HCT116 (cell line): ENCODE data around the gene DUS3L. TPM values are rescaled to one million over a fixed set of nuclear protein-coding genes. Genes with fewer than 3 reads are reported as not detected.

Experiments
- ATAC-seq: fragments of 200-7000 bp; cut with Tn5 transposase; 2 replicates; pipeline ENCODE4 v1.9.1; 2020; ENCODE audit warnings: mild to moderate bottlenecking, moderate library complexity
- BruUV-seq: library from RNA; stranded (reverse); fragments of 400-500 nt; replicated peaks from 2 replicates; lab custom pipeline; 2021; lab: Mats Ljungman, UMichigan
- CTCF ChIA-PET: fragments of 300-600 bp; sonication (Branson Sonifier 250); formaldehyde crosslinking; loops from one replicate; lab custom pipeline; 2021; ENCODE audit warnings: antibody characterized with exemption; lab: Charles Lee
- POLR2A ChIA-PET: fragments of 300-600, 350-600 bp; sonication (Branson Sonifier 250); formaldehyde crosslinking; loops from one replicate; lab custom pipeline; 2021; ENCODE audit warnings: antibody characterized with exemption; lab: Charles Lee
- RAD21 ChIA-PET, 2 experiments: fragments of 300-600 bp; sonication (Branson Sonifier 250); formaldehyde crosslinking; loops; one replicate each; lab custom pipeline; 2023; ENCODE audit warnings: low total read pairs in 2 of 2; ENCODE audit not compliant: uncharacterized antibody in 2 of 2, unreplicated experiment in 2 of 2, low non-redundant PET in 1 of 2; lab: Charles Lee
- DNase-seq: peaks from one replicate; pipeline ENCODE4 v3.0.0-alpha.2; 2010; ENCODE audit warnings: low read depth, low spot score
- H2AFZ ChIP-seq: fragments of 200-600 bp; shearing (Covaris generic), sonication (generic); 2 replicates; pipeline ENCODE4 v1.6.1; 2017; ENCODE audit warnings: low read depth, mixed run types, mixed read lengths, antibody characterized with exemption, low read length; ENCODE audit not compliant: poor library complexity, severe bottlenecking
- H3K27ac ChIP-seq: 2 replicates; pipeline ENCODE4 v1.5.1; 2012; ENCODE audit warnings: low read depth, low read length
- H3K27me3 ChIP-seq: fragments of 200-600 bp; sonication (generic); 2 replicates; pipeline ENCODE4 v1.6.1; 2016; ENCODE audit warnings: mixed run types, low read length, mixed read lengths; ENCODE audit not compliant: insufficient read depth
- H3K36me3 ChIP-seq, 2 experiments: fragments of 200-500 bp in 1 of 2; fragments of 200-600 bp in 1 of 2; sonication (Bioruptor generic) in 1 of 2; sonication (generic) in 1 of 2; 2 replicates each; pipeline versions ENCODE4 v1.5.1 to v1.6.1; 2014 to 2016; ENCODE audit warnings: low read length in 2 of 2, inconsistent platforms in 1 of 2, mixed read lengths in 1 of 2, mixed run types in 1 of 2; ENCODE audit not compliant: insufficient read depth in 2 of 2, control insufficient read depth in 1 of 2
- H3K4me1 ChIP-seq, 2 experiments: fragments of 200-600 bp in 1 of 2; sonication (generic) in 1 of 2; 2 replicates each; pipeline versions ENCODE4 v1.5.1 to v1.6.1; 2012 to 2017; ENCODE audit warnings: low read length in 2 of 2, inconsistent platforms in 1 of 2, mild to moderate bottlenecking in 1 of 2, mixed read lengths in 1 of 2, mixed run types in 1 of 2, moderate library complexity in 1 of 2; ENCODE audit not compliant: insufficient read depth in 2 of 2, control insufficient read depth in 1 of 2
- H3K4me2 ChIP-seq: fragments of 200-600 bp; sonication (generic); 2 replicates; pipeline ENCODE4 v1.6.1; 2017; ENCODE audit warnings: mixed run types, low read length, mixed read lengths
- H3K4me3 ChIP-seq, 2 experiments: fragments of 200-600 bp in 1 of 2; sonication (generic) in 1 of 2; replicated peaks in 1 of 2; 2 replicates each; pipeline ENCODE4 v1.5.1; 2011 to 2016; ENCODE audit warnings: low read length in 2 of 2, control low read depth in 1 of 2, low read depth in 1 of 2, mild to moderate bottlenecking in 1 of 2, mixed read lengths in 1 of 2, mixed run types in 1 of 2
- H3K79me2 ChIP-seq: fragments of 200-600 bp; sonication (generic); 2 replicates; pipeline ENCODE4 v1.6.1; 2017; ENCODE audit warnings: mild to moderate bottlenecking, mixed run types, low read length, moderate library complexity, mixed read lengths; ENCODE audit not compliant: insufficient read depth
- H3K9ac ChIP-seq: fragments of 200-600 bp; sonication (generic); 2 replicates; pipeline ENCODE4 v1.6.1; 2016; ENCODE audit warnings: low read length, mixed read lengths
- H3K9me2 ChIP-seq: fragments of 200-600 bp; sonication (generic), shearing (Covaris generic); 2 replicates; pipeline ENCODE4 v1.6.1; 2017; ENCODE audit warnings: mixed run types, mild to moderate bottlenecking, moderate library complexity; ENCODE audit not compliant: insufficient read depth
- H3K9me3 ChIP-seq, 2 experiments: fragments of 200-500 bp in 1 of 2; fragments of 200-600 bp in 1 of 2; sonication (Bioruptor generic) in 1 of 2; sonication (generic) in 1 of 2; 2 replicates each; pipeline ENCODE4 v1.6.1; 2014 to 2017; ENCODE audit warnings: low read length in 2 of 2, mixed read lengths in 2 of 2, inconsistent platforms in 1 of 2, low read depth in 1 of 2, mild to moderate bottlenecking in 1 of 2, mixed run types in 1 of 2, moderate library complexity in 1 of 2; ENCODE audit not compliant: control insufficient read depth in 1 of 2, insufficient read depth in 1 of 2
- H4K20me1 ChIP-seq: fragments of 200-600 bp; sonication (generic), shearing (Covaris generic); 2 replicates; pipeline ENCODE4 v1.6.1; 2017; ENCODE audit warnings: mixed run types, mild to moderate bottlenecking, moderate library complexity; ENCODE audit not compliant: insufficient read depth
- CEBPB ChIP-seq: IDR thresholded peaks from 2 replicates; pipeline ENCODE4 v1.6.1; 2012; ENCODE audit warnings: low read depth
- EGR1 ChIP-seq: IDR thresholded peaks from 2 replicates; pipeline ENCODE4 v1.6.1; 2012; ENCODE audit warnings: low read depth
- EZH2 ChIP-seq: fragments of 200-600 bp; sonication (generic); IDR thresholded peaks from 2 replicates; pipeline ENCODE4 v1.6.1; 2017; ENCODE audit warnings: antibody characterized with exemption, mixed run types
- EZH2phosphoT487 ChIP-seq: fragments of 200-600 bp; IDR thresholded peaks from 2 replicates; pipeline ENCODE4 v1.6.1; 2018; ENCODE audit warnings: antibody characterized with exemption, borderline replicate concordance
- JUND ChIP-seq: IDR thresholded peaks from 2 replicates; pipeline ENCODE4 v1.6.1; 2012
- POLR2A ChIP-seq: IDR thresholded peaks from 2 replicates; pipeline ENCODE4 v1.7.0; 2011; ENCODE audit warnings: borderline replicate concordance; ENCODE audit not compliant: insufficient read depth, insufficient read length; ENCODE audit errors: extremely low read depth
- RAD21 ChIP-seq: IDR thresholded peaks from 2 replicates; pipeline ENCODE4 v1.6.1; 2012; ENCODE audit warnings: low read depth, mild to moderate bottlenecking
- YY1 ChIP-seq: IDR thresholded peaks from 2 replicates; pipeline ENCODE4 v1.6.1; 2011; ENCODE audit warnings: low read length, low read depth, moderate library complexity, mild to moderate bottlenecking; ENCODE audit not compliant: insufficient replicate concordance; ENCODE audit errors: extremely low read depth
- ZBTB33 ChIP-seq: IDR thresholded peaks from 2 replicates; pipeline ENCODE4 v1.6.1; 2011; ENCODE audit warnings: mild to moderate bottlenecking, low read length, moderate library complexity; ENCODE audit not compliant: insufficient replicate concordance; ENCODE audit errors: extremely low read depth
- ZFX ChIP-seq: fragments of 450-650 bp; IDR thresholded peaks from 2 replicates; pipeline ENCODE4 v1.6.1; 2017
- ZNF274 ChIP-seq: fragments of 200-500 bp; sonication (Bioruptor generic); IDR thresholded peaks from 2 replicates; pipeline ENCODE4 v1.6.1; 2014; ENCODE audit warnings: mild to moderate bottlenecking, low read depth, low read length, inconsistent platforms
- intact Hi-C: fragments of 100-400 bp; cut with micrococcal nuclease; formaldehyde crosslinking; loops from 2 replicates; pipeline ENCODE4 v1.10.0; 2022
- total RNA-seq: library from RNA; stranded (reverse); gene quantifications from one replicate; pipeline ENCODE4 v1.2.1, GENCODE V29; 2021; ENCODE audit not compliant: unreplicated experiment
- TF ChIP-seq, protein P1 (sequence below): IDR thresholded peaks from 2 replicates; pipeline ENCODE4 v1.6.1; 2012

Gene DUS3L
- total RNA-seq, 1 experiment from 2014 or later = 78.1 TPM

DNA sequence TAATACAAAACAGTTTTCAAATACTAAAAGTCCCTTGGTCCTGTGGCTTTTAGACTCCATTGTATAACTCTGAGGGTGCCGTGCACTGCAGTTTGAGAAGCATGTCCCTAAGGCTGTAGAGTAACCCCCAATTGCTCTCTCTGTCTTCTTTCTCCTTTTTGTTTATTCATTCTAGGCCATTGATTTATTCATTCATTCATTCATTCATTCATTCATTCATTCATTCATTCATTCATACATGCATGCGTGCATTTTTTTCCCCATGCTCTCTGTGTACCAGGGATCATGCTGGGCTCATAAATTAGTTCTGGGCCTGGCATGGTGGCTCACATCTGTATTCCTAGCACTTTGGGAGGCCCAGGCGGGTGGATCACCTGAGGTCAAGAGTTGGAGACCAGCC, 25.7 kb downstream of the DUS3L start:
- Histone ChIP-seq H4K20me1 (no peaks in the 10 kb centered on the region), H3K4me2 (no peak overlapping the region), H3K36me3 (no peaks in the 10 kb centered on the region), H3K27ac (no peak overlapping the region), H3K27me3 (no peaks in the 10 kb centered on the region), H3K79me2 (no peaks in the 10 kb centered on the region), H3K9ac (no peak overlapping the region), H3K4me3 (no peak overlapping the region), H3K9me3 (no peaks in the 10 kb centered on the region), H3K9me2 (no peaks in the 10 kb centered on the region), H2AFZ (no peak overlapping the region), H3K4me1 (no peaks in the 10 kb centered on the region)
- ChIA-PET RAD21 (no interaction called here), CTCF (no interaction called here), POLR2A (no interaction called here)
- DNase-seq (no peak), ATAC-seq (no peak)
- TF ChIP-seq POLR2A = no peak
- TF ChIP-seq RAD21 = no peak
- TF ChIP-seq EZH2 = no peak
- no peak for TF ChIP-seq CEBPB
- no peak for TF ChIP-seq YY1
- TF ChIP-seq, protein P1, sequence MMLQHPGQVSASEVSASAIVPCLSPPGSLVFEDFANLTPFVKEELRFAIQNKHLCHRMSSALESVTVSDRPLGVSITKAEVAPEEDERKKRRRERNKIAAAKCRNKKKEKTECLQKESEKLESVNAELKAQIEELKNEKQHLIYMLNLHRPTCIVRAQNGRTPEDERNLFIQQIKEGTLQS = no peak
- intact Hi-C loops = no loop called here
- no TSS peak for BruUV-seq

DNA sequence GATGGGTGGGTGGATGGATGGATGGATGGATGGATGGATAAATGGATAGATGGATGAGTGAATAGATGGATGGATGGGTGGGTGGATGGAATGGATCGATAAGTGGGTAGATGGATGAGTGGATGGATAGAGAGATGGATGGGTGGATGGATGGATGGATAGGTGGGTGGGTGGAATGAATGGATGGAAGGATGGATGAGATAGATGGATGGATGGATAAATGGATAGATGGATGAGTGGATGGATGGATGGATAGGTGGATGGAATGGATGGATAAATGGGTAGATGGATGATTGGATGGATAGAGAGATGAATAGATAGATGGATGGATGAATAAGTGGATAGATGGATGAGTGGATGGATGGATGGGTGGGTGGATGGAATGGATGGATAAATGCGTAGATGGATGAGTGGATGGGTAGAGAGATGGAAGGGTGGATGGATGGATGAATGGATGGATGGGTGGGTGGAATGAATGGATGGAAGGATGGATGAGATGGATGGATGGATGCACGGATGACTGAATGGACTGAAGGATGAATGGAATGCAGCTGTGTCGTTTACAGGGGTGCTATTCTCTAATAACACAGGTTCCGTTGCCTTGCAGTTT, 28.2 kb downstream of the DUS3L start:
- no peaks in the 10 kb centered on the region for H3K27me3 ChIP-seq
- intact Hi-C loops = no loop called here
- ChIA-PET RAD21 (no interaction called here), CTCF (no interaction called here), POLR2A (no interaction called here)
- BruUV-seq = no TSS peak
- no peaks in the 10 kb centered on the region for H4K20me1 ChIP-seq
- H3K27ac ChIP-seq = no peak overlapping the region
- H3K9me2 ChIP-seq = no peaks in the 10 kb centered on the region
- TF ChIP-seq YY1 (no peak), CEBPB (no peak), ZNF274 (no peak), EZH2phosphoT487 (no peak), ZBTB33 (no peak), EGR1 (no peak), ZFX (no peak), JUND (no peak)
- H3K79me2 ChIP-seq = no peaks in the 10 kb centered on the region
- no peaks in the 10 kb centered on the region for H3K36me3 ChIP-seq
- no peak overlapping the region for H3K4me2 ChIP-seq
- ATAC-seq = no peak
- H3K9ac ChIP-seq = no peak overlapping the region
- no peaks in the 10 kb centered on the region for H3K9me3 ChIP-seq
- H2AFZ ChIP-seq = no peak overlapping the region
- H3K4me3 ChIP-seq = no peak overlapping the region
- no peaks in the 10 kb centered on the region for H3K4me1 ChIP-seq
- DNase-seq = no peak
